Measurements from ENCODE around the gene RPS19.

DNA sequence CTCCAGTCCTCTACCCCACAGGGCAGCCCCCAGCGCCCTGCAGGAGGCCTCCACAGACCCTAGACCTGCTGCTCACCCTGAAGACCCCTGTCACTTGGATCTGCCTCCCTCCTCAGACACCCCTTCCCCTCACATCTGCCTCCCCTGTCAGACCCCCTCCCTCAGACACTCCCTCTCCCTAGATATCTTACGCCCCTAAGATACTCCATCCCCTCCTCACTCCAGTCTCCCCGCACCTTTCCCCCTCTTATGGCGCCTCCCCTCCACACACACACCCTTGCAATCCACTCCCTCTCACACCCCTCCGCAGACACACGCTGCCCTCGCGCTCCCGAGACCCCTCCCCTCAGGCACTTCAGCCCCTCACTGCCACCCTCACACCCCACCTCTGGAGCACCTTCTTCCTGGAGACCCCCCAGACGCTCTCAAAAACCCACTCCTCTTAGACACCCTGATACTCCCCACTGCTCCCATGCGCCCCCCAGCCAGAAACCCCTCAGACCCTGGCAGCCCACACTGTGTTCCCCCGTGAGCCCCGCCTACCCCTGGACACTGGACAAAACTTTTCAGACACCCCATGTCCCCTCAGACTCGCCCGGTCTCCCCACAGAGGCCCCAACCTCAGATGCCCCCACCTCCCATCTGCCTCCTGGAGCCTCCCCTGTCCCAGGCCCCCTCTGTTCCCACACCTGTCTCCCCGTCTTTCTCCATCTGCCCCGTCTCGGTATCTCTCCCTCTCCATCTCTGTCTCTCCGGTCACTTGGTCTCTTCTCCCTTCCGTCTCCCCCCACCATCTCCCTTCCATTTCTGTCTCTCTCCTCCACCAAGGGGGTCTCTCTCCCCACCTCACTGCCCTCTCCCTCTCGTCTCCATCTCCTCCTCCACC is 53.7 kb downstream of the RPS19 start:
- TF ChIP-seq NFE2L2 (conservative IDR thresholded peaks at IDR 0.05; ENCODE audit: low read length) (no peak), CTCF (IDR thresholded peaks at IDR 0.05) (no peak), HOXA7 (CRISPR knock-in tag; IDR thresholded peaks at IDR 0.05) (no peak)
